GM18519 (cell line): ENCODE results near the gene TSC22D3.
A peak's percentile ranks its signal among the peaks of the same experiment; 100 is the strongest.
"Not testable (repeated sequence)": the region's sequence is repeated elsewhere in the genome, so short reads cannot be mapped to it uniquely, and the experiment has no call there.

Source experiments
- ATAC-seq: cut with Tn5 transposase; IDR thresholded peaks from one replicate; pipeline ENCODE4 v1.9.1; 2021; ENCODE audit warnings: mild to moderate bottlenecking, moderate library complexity; ENCODE audit not compliant: unreplicated experiment, low FRiP score

The TSC22D3 gene

GRCh38 chrX:107684956-107685385 is 90.6 kb downstream of the TSC22D3 start:
- peak; percentile 92 for ATAC-seq

GRCh38 chrX:107683931-107684330 is 91.7 kb downstream of the TSC22D3 start:
- ATAC-seq: no peak

- no peak for ATAC-seq
Measured at GRCh38 chrX:107683124-107683895, 92.3 kb downstream of the TSC22D3 start.

GRCh38 chrX:107682256-107682655 is 93.3 kb downstream of the TSC22D3 start:
- no peak for ATAC-seq

GRCh38 chrX:107678957-107679740 is 96.4 kb downstream of the TSC22D3 start:
- no peak for ATAC-seq

GRCh38 chrX:107677909-107678308 is 97.7 kb downstream of the TSC22D3 start:
- ATAC-seq: no peak

GRCh38 chrX:107677501-107677901 is 98.1 kb downstream of the TSC22D3 start:
- no peak for ATAC-seq

GRCh38 chrX:107676559-107677378 is 98.8 kb downstream of the TSC22D3 start:
- no peak for ATAC-seq

- no peak for ATAC-seq
Measured at GRCh38 chrX:107675823-107676555, 99.6 kb downstream of the TSC22D3 start.

GRCh38 chrX:107675365-107675654 is 100.3 kb downstream of the TSC22D3 start:
- ATAC-seq: no peak

- ATAC-seq: no peak
Measured at GRCh38 chrX:107674480-107675364, 100.9 kb downstream of the TSC22D3 start.

- ATAC-seq: peak; percentile 91
Measured at GRCh38 chrX:107673933-107674479, 101.6 kb downstream of the TSC22D3 start.

- ATAC-seq: peak; percentile 6
Measured at GRCh38 chrX:107673431-107673830, 102.2 kb downstream of the TSC22D3 start.

- ATAC-seq: no peak
Measured at GRCh38 chrX:107672955-107673378, 102.6 kb downstream of the TSC22D3 start.

- not testable (repeated sequence) for ATAC-seq
Measured at GRCh38 chrX:107671256-107671655, 104.3 kb downstream of the TSC22D3 start.

GRCh38 chrX:107669885-107670628 is 105.5 kb downstream of the TSC22D3 start:
- no peak for ATAC-seq

- no peak for ATAC-seq
Measured at GRCh38 chrX:107669261-107669660, 106.3 kb downstream of the TSC22D3 start.

- not testable (repeated sequence) for ATAC-seq
Measured at GRCh38 chrX:107668710-107669109, 106.9 kb downstream of the TSC22D3 start.
